GM18861 (cell line): ENCODE measurements around the gene MPPED2.

Source experiments
- ATAC-seq: cut with Tn5 transposase; IDR thresholded peaks from one replicate; pipeline ENCODE4 v1.9.1; 2021; ENCODE audit not compliant: unreplicated experiment

The MPPED2 gene

DNA sequence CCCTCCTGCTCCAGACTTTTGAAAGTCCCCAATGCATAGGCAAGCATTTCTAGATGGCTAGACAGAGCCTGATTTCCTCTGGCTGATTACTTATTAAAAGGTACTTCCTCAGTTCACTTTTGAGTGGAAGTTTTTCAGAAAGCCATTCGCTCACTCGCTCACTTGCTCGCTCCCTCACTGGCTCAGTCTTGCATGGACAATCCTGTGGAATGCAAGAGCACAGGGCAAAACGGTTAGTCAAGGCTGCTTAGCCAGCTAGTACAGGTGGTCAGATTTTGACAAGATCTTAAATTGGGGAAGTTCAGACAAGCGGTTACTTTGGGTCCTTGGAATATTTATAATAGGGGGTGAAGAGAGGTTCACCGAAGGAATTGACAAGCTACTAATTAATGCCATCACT is 162.3 kb downstream of the MPPED2 start:
- no peak for ATAC-seq

DNA sequence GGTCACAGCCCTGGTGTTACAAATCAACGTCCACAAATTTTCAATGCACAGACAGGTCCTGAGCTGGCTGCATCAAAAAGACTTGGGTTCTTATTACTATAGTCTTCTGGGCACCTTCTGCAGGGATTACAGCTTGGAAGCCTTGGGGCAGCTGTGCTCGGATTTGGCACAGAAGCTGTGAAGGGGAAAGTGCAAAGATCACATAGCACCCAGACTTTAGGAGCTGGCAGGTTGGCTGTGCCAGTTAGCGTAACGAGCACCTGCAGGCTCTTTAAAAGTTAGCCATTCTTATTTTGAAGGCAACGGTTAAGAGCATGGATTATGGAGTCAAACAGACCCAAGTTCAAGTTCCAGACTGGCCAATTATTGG is 162.9 kb downstream of the MPPED2 start:
- no peak for ATAC-seq

DNA sequence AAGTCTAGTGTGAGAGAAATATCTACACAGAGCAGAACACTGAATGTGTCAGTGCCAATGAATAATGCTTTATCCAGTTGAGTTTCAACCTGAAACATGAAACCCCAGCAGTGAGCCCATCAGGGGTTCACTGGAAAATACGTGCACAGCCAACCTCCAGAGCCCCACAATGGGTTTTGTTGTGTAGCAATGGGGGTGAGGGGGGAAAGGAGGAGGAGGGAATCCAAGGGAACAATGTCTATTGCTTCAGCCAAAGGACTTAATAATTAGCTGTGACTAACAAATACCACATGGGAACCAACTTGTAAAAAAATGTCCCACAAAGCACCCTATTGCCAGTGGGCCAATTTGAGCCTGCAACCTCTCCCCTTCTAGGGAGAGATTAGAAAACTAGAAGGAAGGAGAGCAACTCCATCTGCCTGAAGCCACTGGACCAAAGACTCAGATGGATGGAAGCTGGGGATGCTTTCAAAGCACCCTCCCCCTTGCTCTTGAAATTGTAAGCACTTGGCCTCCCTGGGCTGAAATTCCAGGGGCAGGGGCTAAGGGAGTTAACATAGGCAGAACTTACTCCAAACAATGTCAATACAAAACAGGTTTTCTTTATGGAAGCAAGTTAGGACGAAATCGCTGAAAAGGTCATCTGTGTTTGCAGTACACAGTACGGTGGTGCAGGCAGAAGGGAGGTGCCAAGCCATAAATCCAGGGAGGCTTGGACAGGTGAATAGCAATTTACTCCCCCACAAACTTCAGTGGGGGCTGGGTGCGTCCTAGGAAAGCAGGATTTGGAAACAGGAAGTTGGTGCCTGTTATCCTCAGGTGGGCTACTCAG is 163.5 kb downstream of the MPPED2 start:
- ATAC-seq, result no peak

DNA sequence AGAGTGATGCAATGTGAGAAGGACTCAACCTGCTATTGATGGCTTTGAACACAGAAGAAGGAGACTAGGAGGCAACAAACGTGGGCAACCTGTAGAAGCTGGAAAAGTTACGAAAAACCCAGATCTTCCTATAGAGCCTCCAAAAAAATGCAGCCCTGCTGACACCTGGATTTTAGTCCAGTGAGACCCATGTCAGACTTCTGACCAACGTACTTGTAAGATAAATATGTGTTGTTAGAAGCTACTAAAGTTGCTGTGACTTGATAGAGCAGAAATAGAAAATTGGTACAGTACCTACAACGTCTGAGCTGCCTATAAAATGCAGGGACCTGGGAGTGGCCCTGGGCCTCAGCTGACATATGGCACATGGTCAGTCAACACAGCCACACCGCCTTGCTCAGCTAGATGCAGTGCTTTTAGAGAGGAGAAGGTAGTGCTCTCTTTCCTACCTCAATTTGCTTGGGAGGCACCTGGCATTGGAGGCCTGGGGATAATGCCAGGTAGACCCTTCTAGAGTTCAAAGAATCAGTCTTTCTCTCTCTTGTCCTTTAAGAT is 165.8 kb downstream of the MPPED2 start:
- no peak for ATAC-seq

DNA sequence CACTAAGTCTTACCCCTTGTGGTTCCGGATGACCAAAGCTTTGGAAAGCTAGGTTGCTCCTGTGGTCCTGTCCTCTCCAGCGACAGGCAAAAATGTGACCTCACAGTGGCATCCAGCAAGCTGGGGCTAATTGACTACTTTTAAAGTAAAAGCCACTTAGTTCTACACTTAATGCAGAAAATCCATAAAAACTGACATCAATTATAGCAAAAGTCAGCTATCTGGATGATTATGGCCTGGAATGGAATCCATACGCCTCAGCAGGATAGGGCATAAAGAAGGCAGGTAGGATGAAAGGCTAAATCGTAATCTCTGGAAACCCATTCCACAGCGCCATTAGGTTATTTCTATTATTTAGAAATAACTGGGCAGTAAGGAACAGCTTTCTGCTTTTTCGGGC is 171.3 kb downstream of the MPPED2 start:
- no peak for ATAC-seq

DNA sequence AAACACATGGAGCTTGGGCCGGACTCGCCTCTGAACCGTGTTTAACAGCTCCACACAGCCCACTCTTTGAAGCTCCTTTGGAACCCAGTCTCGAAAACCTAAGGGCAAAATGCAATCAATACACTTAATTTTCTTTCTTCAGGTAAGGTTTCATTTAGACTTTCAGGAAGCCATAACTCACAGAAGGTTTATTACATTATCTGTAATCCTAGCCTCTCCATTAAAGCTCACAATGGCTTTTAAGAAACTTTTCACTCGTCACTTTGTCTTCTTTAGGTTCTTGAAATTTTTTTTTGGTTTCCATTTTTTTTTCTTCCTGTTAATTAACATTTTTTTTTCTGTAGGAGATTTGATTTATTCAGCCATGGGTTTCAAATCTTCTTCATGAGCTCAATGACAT is 171.9 kb downstream of the MPPED2 start:
- no peak for ATAC-seq

DNA sequence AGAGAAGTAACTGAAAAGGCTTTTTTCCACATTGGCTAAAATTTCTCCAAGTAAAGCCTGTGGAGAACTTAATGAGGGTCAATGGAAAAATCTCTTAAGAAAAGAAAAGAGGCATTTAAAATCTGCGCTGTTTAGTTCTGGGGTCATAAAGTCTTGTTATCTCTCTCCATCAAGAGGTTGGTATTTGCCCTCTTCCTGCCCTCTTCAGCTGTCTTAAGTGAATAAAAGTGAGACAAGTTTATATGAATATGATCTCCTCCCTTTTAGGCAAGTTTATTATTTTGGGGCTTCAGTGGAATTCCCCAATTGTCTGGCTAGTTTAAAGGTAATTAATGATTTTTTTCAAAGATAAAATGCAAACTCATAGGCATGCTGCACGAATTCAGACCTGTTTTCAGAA is 173.6 kb downstream of the MPPED2 start:
- ATAC-seq, result no peak

DNA sequence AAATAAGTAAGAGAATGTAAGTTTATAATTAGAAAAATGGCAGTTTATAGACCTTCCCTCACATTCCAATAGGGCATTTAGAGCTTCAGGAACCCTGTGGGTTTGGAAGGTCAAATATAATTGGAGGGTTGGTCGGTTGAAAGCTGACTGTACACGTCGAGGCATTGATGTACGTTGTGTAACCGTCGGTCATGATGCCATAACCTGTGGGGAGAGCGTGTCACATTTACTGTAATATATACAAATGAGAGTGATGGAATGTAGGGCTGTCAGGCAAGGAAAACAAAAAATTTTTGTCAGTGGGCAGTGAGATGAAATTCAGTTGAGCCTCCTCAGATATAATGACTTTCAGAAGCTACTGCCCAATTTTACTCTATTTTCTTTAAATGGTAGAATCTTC is 174.8 kb downstream of the MPPED2 start:
- no peak for ATAC-seq

DNA sequence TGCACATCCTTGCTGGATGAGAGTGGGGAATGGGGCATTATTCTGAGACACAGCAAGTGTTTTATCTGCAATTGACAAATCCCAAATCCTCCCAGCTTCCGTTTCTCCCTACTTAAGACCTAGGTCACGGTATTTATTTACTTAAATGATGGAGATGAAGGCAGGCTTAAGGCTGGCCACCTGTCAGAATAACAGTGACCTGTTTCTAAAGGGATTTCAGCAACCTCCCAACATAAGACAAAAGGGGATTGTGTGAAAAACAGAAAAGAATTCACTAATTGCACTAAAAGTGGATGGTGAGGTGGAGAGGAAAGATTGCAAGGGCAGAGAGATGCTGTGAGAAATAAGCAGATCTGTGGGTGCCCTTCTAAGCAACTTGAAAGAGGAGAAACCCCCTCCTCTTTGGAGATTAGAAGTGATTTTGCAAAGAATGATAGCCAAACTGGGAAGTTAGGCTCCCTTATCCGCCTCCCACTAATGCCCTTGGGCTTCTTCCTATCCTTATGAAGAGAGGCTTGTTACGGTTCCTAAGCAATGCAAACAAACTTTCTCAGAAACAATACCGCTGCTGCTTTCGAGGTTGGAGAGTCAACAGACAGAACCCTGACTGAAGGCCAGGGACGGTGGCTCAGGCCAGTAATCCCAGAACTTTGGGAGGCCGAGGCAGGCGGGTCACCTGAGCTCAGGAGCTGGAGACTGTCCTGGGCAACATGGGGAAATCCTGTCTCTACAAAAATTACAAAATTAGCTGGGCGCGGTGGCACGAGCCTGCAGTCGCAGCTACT is 179.0 kb downstream of the MPPED2 start:
- ATAC-seq, result no peak

DNA sequence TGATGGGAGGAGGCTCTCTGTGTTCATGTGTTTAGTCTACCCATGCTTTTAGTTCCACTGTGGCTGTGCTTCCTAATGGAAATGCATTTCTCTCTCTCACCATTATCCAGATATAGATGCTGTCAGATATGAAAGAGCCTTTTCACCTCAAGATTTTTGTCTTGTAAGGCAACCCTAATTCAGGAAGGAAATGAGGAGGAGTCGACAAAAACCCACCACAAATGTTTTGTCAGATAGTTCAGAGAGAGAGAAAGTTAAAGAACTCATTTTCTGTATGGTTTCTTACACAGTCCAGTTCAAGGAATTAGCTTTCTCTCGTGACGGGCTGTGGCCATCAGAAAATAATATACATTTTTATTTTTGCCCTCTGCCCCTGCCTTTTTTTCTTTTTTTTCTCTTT is 180.8 kb downstream of the MPPED2 start:
- no peak for ATAC-seq

DNA sequence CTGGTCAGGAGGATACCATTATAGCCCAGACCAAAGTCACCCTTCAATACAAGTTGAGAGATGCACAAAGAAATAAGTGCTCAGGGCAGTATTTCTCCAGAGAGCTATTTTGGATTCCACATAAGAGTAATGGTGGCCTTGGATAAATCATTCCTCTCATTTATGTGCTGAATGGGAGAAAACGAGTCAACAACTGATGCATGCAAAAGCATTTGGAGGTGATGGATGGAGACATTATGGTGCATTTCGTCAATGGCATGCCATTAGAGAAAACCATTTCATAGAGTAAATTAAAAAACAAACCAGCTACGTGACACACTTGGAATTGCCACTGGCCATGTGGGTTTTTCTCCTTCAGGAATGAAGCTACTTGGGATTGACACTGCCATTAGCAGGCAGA is 182.0 kb downstream of the MPPED2 start:
- ATAC-seq, result no peak

DNA sequence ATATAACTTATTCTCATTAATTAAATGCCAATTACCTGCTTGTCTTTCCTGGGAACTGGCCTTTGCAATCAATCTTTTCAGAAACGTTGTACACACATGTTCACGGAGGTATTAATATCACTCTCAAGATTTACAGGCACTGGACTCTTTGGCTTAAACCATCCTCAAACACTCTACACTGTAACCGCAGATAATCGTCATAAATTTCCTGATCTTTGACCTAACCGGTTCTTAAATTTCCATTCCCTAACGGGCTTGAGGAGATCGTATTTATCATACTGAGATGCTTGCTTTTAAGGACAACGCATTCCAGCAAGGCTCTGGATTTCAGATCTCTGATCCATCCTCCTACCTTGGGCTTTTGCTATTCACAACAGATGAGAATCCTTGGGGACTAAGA is 190.4 kb downstream of the MPPED2 start:
- no peak for ATAC-seq

DNA sequence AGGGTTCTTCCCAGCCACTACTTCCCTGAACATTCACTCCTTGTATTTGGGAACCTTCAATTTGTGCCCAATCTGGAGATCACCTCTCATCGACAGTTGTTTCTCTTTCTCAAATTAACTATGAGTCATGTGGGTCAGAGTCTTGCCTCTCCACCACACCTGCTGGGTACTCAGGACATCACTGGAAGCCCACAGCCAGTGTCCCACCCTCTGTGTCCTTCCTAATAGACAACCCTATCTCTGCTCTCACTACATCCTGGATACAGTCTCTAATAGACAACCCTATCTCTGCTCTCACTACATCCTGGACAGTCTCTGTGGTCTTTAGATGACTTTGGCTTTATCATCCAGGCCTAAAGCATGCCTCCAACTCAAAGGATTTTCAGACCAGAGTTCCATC is 193.1 kb downstream of the MPPED2 start:
- ATAC-seq, result no peak

DNA sequence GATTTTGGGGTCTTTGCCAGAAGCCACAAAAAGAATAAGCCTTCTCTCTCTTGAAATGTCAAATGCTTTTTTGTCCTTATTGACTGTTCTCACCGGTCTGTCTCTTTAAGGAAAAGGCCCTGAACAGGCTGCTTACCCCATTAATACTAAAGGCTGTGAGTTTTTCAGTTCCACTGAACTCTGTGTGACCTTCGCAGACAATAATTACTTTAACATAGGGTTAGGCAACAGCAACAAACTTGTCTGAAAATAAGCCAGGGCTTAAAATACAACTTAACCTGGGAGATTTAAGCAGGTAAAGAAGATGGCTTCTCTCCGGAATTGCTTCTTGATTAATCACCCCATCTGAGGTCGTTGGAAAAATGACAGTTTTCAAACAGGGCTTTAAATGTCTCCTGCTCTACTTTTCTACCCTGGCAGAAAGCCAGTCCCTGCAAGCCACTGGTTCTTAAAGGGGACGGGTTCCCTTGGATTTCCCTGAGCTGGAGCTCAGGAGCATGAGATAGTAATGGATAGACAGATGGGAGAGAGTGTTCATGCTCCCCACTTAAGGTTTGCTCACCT is 193.8 kb downstream of the MPPED2 start:
- no peak for ATAC-seq

DNA sequence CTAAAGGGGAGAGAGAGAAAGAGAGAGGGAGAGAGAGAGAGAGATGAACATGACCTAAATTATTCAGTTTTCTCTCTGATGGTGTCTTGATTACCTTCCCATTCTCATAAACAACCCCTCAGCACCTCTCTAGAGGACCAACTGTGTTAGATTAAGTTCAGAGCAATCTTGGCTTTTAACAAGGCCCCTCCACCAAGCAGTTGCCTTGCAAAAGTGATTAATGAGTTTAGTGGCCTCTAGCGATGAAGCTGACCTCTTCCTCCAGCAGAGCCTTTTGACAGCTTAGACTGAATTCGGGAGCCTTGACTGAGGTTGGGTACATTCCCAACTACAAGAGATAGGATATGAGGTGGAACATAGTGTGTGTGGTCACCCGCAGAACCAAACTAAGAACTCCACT is 197.2 kb downstream of the MPPED2 start:
- ATAC-seq, result no peak

DNA sequence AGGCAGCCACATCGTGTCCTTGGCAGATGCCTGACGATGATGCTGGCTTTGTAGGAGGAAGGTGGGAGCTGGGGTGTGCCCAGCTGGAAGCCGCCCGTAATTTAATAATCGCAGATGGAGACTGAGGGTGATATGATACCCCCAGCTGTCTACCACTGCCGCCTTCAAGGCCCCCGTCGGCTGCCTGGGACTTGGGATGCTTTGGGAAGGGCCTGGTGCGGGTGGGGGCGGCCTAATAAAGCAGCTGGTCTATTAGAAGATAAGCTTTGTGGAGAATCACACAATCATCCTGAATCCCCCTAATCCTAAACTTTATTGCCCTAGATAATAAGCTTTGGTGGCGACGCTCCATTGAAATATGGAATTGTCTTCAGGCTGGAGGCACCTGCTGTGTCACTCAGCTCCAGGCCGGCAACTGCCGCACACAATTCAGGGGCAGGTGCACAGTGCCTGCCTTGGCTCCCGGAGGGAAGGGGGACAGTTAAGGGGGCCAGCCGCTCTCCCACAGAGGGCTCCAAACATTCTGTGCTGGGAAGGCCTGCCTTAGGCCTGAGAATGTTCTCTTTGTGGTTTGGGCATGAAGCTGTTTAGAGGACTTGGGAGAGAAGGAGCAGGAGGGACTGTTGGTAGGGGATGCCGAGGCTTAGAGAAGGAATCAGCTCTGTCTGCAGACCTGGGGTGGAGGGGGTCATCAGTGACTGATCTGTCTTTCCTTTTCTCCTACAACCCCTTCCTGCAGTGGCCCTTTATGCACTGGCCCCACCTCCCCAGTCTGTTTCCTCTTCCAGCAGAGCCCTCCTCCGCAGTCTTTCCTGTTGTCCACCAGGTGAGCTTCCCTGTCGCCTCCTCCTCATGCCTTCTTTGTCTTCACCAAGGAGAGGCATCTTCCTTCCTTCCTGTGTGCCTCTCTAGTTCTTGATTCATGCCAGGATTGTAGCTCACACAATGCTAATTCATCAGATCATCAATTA is 198.0 kb downstream of the MPPED2 start:
- no peak for ATAC-seq

DNA sequence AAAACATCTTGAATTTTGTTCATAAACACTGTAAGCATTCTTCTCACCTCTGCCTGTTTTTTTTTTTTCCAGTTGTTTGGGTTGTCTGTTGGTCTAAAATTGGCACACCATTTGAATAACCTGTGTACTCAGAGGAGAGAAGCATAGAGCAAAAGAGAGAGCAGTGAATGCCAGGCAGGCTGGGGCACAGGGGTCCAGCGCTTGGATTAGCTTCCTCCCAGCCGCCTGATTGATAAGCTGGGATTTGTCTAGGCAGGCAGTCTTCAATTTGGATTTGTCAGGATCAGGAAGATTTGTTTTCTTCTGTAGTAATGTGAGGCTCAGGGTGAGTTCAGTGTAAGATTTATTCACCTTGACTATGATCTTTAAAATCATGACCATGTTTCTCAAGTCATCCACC is 204.3 kb downstream of the MPPED2 start:
- ATAC-seq, result no peak

DNA sequence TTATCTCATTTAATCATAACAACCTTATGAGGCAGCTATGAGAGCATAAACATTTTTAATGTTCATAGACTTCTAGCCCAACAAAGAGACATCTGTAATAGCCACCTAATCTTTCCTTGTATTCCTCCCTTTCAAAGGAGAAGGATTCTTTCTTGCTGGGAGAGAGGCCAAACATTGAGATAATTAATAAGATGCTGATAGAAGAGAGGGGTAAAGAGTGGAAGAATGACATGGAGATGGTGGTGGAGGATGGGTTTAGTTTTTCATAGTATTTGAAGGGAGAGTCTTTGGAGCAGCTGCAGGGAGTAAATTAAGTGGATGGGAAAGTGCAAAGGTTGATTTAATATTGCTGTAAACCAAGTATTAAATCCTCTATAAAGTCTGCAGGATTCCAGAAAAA is 205.3 kb downstream of the MPPED2 start:
- ATAC-seq, result no peak

DNA sequence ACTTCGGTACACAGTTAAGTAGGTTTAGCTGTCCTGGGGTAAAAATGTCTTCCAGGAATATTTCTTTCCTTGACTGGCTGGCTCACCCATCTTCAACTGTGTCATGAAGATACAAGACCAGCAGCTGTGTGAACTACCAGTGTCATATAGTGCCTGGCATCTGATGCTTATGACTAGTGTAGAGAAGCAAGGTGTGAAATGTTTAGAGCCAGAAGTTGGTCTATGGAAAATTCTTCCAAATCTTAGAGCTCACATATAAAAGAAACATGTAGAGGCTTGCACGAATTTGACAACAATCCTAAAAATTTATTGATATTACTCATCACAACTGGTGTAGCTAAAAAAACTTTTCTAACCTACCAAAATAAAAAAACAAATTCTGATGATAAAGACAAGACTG is 208.8 kb downstream of the MPPED2 start:
- ATAC-seq, result no peak

DNA sequence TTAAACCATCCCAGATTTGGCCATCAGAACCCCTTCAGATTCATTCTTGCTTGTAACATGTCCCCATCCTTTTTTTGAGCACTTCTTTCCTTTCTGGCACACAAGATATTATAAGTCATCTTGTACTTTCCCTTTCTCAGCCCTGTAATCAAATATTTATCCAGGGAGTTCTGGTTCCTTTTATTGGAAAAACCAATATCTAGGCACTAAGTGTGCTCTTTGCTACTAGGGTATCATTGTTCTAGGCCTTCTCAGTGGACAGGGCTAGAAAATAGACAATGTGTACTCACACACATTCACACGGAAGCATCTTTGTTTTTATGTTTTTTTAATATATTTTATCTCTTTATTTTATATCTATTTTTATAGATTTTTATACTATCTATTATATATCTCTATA is 216.0 kb downstream of the MPPED2 start:
- ATAC-seq, result no peak

DNA sequence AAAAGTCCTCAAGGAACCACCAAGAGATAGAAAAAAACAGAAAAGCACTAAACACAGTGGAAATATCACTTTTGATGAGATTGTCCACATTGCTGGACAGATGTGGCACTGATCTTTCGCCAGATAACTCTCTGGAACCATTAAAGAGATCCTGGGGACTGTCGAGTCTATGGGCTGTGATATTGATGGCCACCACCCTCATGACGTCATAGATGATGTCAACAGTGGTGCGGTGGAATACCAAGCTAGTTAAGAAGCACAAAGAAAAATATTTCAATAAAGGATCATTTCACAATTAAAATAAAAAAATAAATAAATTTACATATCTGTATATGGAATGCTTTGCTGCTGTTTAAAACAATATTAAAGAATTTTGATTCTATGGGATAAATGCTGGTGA is 217.8 kb downstream of the MPPED2 start:
- no peak for ATAC-seq
